ENCODE results near the gene EMX2. TPM values are rescaled to one million over a fixed set of nuclear protein-coding genes. Genes with fewer than 3 reads are reported as not detected.

EMX2 gene
- total and polyA plus RNA-seq, 2 experiments from 2014 or later = not detected

DNA sequence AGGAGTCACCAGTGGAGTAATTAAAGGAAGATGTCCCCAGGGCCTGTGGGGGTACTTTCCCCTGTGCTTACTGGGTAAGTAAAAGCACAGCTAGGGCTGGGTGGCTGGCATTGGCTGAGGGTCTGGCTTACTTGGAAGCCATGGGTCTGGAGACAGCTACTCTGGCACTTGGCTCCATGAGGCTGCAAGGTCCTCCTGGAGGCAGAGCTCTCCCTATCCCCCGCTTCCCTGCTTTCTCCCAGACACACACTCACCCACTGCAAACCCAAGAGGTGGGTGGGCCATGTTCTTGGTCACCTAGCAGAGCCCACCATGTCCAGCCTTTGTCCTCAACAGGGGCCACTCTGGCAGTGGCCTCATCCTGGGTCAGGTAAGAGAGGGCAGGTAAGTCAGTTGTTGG lies 13.3 kb downstream of the EMX2 start:
- peaks cover 18% of the 10 kb centered on the region for H3K4me1 ChIP-seq (ENCODE audit: insufficient read depth)
- TF ChIP-seq, protein P1, sequence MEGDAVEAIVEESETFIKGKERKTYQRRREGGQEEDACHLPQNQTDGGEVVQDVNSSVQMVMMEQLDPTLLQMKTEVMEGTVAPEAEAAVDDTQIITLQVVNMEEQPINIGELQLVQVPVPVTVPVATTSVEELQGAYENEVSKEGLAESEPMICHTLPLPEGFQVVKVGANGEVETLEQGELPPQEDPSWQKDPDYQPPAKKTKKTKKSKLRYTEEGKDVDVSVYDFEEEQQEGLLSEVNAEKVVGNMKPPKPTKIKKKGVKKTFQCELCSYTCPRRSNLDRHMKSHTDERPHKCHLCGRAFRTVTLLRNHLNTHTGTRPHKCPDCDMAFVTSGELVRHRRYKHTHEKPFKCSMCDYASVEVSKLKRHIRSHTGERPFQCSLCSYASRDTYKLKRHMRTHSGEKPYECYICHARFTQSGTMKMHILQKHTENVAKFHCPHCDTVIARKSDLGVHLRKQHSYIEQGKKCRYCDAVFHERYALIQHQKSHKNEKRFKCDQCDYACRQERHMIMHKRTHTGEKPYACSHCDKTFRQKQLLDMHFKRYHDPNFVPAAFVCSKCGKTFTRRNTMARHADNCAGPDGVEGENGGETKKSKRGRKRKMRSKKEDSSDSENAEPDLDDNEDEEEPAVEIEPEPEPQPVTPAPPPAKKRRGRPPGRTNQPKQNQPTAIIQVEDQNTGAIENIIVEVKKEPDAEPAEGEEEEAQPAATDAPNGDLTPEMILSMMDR (IDR thresholded peaks at IDR 0.05; ENCODE audit: poor library complexity) = no peak
- TF ChIP-seq EZH2phosphoT487 (IDR thresholded peaks at IDR 0.05; ENCODE audit: low read depth, severe bottlenecking, unreplicated experiment) = no peak
- no peak for TF ChIP-seq EZH2 (IDR thresholded peaks at IDR 0.05; ENCODE audit: borderline replicate concordance)
- H3K9me2 ChIP-seq (replicated peaks; ENCODE audit: insufficient read depth) = no peaks in the 10 kb centered on the region
- H3K4me2 ChIP-seq = no peak overlapping the region
- H3K36me3 ChIP-seq (replicated peaks; ENCODE audit: insufficient read depth, low read depth) = no peaks in the 10 kb centered on the region
- no peaks in the 10 kb centered on the region for H4K20me1 ChIP-seq (ENCODE audit: insufficient read depth, poor library complexity, severe bottlenecking)
- H3K27ac ChIP-seq = no peak overlapping the region
- no peak for DNase-seq (ENCODE audit: low spot score)
- no peak overlapping the region for H2AFZ ChIP-seq
- H3K79me2 ChIP-seq = no peaks in the 10 kb centered on the region
- no peaks in the 10 kb centered on the region for H3K9me3 ChIP-seq (ENCODE audit: low read depth)
- WGBS (ENCODE audit: low lambda C conversion rate, missing lambda C conversion rate) = 93% methylated on average over 1 of the region's 1 CpG
- H3K27me3 ChIP-seq = peaks cover 60% of the 10 kb centered on the region
- no peak overlapping the region for H3K4me3 ChIP-seq

- H3K79me2 ChIP-seq = no peaks in the 10 kb centered on the region
- H2AFZ ChIP-seq = no peak overlapping the region
- no peaks in the 10 kb centered on the region for H4K20me1 ChIP-seq (ENCODE audit: insufficient read depth, poor library complexity, severe bottlenecking)
- no peaks in the 10 kb centered on the region for H3K36me3 ChIP-seq (replicated peaks; ENCODE audit: insufficient read depth, low read depth)
- peaks cover 18% of the 10 kb centered on the region for H3K4me1 ChIP-seq (ENCODE audit: insufficient read depth)
- H3K9me3 ChIP-seq (ENCODE audit: low read depth) = no peaks in the 10 kb centered on the region
- no peaks in the 10 kb centered on the region for H3K9me2 ChIP-seq (replicated peaks; ENCODE audit: insufficient read depth)
- H3K27me3 ChIP-seq = peaks cover 59% of the 10 kb centered on the region
- no peak overlapping the region for H3K4me3 ChIP-seq
- no peak overlapping the region for H3K4me2 ChIP-seq
- no peak overlapping the region for H3K27ac ChIP-seq
- TF ChIP-seq EZH2phosphoT487 (IDR thresholded peaks at IDR 0.05; ENCODE audit: low read depth, severe bottlenecking, unreplicated experiment) (no peak), EZH2 (IDR thresholded peaks at IDR 0.05; ENCODE audit: borderline replicate concordance) (no peak)
- TF ChIP-seq, protein P1 (IDR thresholded peaks at IDR 0.05; ENCODE audit: poor library complexity) = no peak
- WGBS (ENCODE audit: low lambda C conversion rate, missing lambda C conversion rate) = 83% methylated on average over 5 of the region's 5 CpGs
- no peak for DNase-seq (ENCODE audit: low spot score)
Observed at GRCh38 chr10:117556356-117556755, 13.8 kb downstream of the EMX2 start.

- Histone ChIP-seq H3K4me1 (ENCODE audit: insufficient read depth) (no peaks in the 10 kb centered on the region), H3K4me3 (no peak overlapping the region), H3K9me3 (ENCODE audit: low read depth) (no peaks in the 10 kb centered on the region), H3K79me2 (no peaks in the 10 kb centered on the region), H2AFZ (no peak overlapping the region), H3K27me3 (peaks cover 25% of the 10 kb centered on the region), H3K4me2 (no peak overlapping the region), H3K36me3 (replicated peaks; ENCODE audit: insufficient read depth, low read depth) (no peaks in the 10 kb centered on the region), H3K9me2 (replicated peaks; ENCODE audit: insufficient read depth) (no peaks in the 10 kb centered on the region), H4K20me1 (ENCODE audit: insufficient read depth, poor library complexity, severe bottlenecking) (no peaks in the 10 kb centered on the region), H3K27ac (no peak overlapping the region)
- 80% methylated on average over 4 of the region's 4 CpGs for WGBS (ENCODE audit: low lambda C conversion rate, missing lambda C conversion rate)
- TF ChIP-seq, protein P1 (IDR thresholded peaks at IDR 0.05; ENCODE audit: poor library complexity) = no peak
- TF ChIP-seq EZH2 (IDR thresholded peaks at IDR 0.05; ENCODE audit: borderline replicate concordance) (no peak), EZH2phosphoT487 (IDR thresholded peaks at IDR 0.05; ENCODE audit: low read depth, severe bottlenecking, unreplicated experiment) (no peak)
- no peak for DNase-seq (ENCODE audit: low spot score)
Observed at GRCh38 chr10:117559712-117560111, 17.2 kb downstream of the EMX2 start.

DNA sequence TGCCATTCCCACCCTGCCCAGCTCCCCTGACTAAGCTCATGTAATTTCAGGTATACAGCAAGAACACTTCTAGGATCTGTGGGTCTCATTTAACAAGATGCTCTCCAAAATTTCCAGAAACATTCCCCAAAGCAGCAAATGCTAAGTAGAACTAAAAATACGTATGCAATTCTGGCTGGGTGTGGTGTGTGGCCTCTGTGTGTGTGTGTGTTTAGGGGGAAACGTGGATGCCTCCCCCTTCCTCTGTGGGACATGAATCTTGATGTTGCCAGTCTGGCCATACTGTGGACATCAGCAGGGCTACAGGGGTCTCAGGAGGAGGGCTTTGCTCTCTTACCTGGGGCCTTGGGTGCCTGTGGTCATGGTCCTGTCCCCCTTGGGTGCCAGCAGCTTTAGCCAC lies 18.4 kb downstream of the EMX2 start:
- peaks cover 13% of the 10 kb centered on the region for H3K27me3 ChIP-seq
- H3K4me2 ChIP-seq = no peak overlapping the region
- no peaks in the 10 kb centered on the region for H3K79me2 ChIP-seq
- H3K9me2 ChIP-seq (replicated peaks; ENCODE audit: insufficient read depth) = no peaks in the 10 kb centered on the region
- no peaks in the 10 kb centered on the region for H3K9me3 ChIP-seq (ENCODE audit: low read depth)
- no peak overlapping the region for H2AFZ ChIP-seq
- WGBS (ENCODE audit: low lambda C conversion rate, missing lambda C conversion rate) = 88% methylated on average over 2 of the region's 2 CpGs
- H3K27ac ChIP-seq = no peak overlapping the region
- H4K20me1 ChIP-seq (ENCODE audit: insufficient read depth, poor library complexity, severe bottlenecking) = no peaks in the 10 kb centered on the region
- H3K4me1 ChIP-seq (ENCODE audit: insufficient read depth) = no peaks in the 10 kb centered on the region
- DNase-seq (ENCODE audit: low spot score) = no peak
- TF ChIP-seq, protein P1 (IDR thresholded peaks at IDR 0.05; ENCODE audit: poor library complexity) = no peak
- no peak for TF ChIP-seq EZH2phosphoT487 (IDR thresholded peaks at IDR 0.05; ENCODE audit: low read depth, severe bottlenecking, unreplicated experiment)
- no peak for TF ChIP-seq EZH2 (IDR thresholded peaks at IDR 0.05; ENCODE audit: borderline replicate concordance)
- H3K36me3 ChIP-seq (replicated peaks; ENCODE audit: insufficient read depth, low read depth) = no peaks in the 10 kb centered on the region
- H3K4me3 ChIP-seq = no peak overlapping the region

All from hepatocyte (in vitro differentiated cells).